DMS153 (cell line): ENCODE data around the gene KTI12.
A peak's percentile ranks its signal among the peaks of the same experiment; 100 is the strongest.
"Not testable (repeated sequence)": the region's sequence is repeated elsewhere in the genome, so short reads cannot be mapped to it uniquely, and the experiment has no call there.

Experiments
- DNase-seq: peaks from one replicate; lab custom pipeline; 2025; lab: John Stamatoyannopoulos, UW

The KTI12 gene

DNA sequence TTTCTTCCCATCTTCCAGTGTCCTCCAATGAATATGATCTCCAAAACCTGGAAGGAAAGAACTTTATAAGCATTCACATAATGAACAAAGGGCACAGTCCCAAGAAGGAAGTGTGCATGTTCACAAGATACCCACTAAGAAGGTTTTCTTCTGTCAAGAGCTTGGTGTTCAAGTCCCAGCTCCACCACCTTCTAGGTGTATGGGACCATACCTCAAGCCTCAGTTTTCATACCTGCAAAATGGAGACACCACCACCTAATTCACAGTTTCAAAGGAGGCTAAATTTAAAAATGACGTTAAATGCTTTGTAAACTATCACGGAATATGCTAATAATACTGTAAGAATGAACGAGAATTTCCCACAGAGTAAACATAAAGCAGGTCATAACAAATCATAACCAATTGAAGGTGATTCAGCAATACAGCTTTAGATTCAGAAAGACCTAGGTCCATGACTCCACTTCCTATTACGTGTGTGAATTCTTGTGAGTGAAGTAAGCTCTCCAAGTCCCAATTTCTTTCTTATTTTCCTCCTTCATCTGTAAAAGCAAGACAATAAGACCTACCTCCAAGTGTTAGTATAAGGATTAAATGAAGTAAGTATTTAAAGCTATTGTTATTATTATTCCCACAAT is 8.1 kb upstream of the KTI12 start:
- no peak for DNase-seq

DNA sequence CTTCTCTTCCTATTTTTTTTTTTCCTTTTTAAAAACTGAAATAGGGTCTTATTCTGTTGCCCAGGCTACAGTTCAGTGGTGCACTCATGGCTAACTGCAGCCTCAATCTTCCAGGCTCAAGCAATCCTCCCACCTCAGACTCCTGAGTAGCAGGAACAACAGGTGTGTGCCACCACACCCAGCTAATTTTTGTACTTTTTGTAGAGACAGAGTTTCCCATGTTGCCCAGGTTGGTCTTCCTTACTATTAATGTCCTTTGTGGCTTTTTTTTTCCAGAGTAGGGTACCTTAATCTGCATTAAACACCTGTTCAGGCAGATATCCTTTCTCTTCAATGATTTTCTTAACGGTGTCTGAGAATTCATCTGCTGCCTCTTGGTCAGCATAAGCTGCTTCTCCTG is 4.3 kb upstream of the KTI12 start:
- DNase-seq, result no peak

DNA sequence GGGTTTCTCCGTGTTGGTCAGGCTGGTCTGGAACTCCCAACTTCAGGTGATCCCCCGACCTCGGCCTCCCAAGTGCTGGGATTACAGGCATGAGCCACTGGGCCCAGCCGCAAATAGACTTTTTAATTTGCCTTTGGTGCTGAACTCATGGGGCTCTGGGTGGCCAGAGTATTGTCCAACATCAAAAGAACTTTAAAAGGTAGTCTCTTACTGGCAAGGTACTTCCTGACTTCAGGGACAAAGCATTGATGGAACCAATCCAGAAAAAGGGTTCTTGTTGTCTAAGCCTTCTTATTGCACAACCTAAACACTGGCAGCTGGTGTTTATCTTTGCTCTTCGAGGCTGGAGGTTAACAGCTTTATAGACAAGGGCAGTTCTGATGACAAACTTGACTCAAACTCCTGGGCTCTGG is 3.8 kb upstream of the KTI12 start:
- peak; percentile 51 for DNase-seq

DNA sequence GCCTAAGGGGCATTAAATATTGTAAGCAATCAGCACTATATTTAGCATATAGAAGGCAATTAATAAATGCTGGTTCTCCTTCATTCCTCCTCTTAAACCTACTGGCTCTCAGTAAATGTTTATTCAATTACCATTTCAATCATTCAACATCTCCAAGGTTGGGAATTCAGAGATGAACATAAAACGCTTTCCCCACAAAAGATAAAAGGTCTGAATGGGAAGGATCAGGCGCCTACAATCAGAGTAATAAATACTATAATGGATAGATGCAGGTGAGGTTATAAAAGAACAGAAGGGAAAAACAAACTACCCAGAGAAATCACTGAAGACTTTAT is 407 bp upstream of the KTI12 start:
- DNase-seq, result no peak

DNA sequence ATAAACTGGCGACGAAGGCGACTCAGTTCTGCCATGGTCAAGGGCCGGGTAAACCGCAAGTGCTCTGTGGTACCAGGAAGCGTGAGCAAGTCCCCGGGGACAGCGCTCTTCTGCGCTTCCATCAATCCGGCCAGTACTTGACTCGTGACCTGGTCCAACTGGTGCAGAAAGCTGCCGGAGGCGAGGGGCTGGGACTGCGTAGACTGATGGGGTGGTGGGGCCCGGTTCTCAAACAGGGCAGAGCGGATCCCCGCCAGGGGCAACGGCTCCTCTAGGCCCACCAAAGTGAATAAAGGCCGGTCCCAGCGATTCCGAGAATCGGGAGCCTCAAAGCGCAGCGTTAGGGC is 852 bp downstream of the KTI12 start:
- DNase-seq, result no peak

DNA sequence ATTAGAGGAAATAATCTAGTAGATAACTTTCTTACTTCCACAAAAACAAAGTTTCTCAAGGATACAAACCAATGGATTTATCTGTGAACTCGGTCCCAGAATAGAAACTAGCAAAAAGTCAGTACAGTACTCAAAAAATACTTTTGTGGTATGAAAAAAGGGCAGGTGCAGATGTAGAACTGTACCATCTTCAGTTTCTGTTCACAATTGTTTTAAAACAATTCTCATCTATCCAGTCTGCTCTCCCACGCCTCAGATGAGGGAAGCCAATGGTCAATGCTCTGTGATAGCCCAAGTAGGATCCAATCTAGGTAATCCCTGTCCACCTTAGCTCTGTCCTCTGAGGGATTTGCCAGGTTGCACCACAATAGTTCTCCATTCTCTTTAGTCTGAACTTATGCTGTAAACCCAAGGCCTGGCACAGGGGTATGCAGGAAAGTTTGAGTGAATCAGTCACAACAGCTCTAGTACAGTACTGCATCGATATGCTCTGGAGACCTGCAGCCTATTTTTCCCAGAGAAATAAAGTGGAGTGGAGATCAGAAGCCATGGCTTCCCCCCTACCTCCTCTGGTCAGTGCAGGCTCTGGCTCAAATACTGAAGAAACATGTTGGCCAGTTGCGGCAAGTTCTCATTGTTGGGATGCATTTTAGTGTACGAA is 1.4 kb downstream of the KTI12 start:
- no peak for DNase-seq

DNA sequence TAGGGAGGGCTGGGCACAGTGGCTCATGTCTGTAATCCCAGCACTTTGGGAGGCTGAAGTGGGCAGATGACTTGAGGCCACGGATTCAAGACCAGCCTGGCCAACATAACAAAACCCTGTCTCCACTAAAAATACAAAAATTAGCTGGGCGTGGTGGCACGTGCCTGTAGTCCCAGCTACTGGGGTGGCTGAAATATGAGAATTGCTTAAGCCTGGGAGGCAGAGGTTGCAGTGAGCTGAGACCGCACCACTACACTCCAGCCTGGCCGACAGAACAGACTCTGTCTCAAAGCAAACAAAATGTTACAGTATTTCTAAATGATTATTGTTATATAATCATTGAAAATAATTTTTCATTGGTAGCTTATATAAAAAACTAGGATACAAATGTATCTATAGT is 4.8 kb downstream of the KTI12 start:
- DNase-seq, result not testable (repeated sequence)

DNA sequence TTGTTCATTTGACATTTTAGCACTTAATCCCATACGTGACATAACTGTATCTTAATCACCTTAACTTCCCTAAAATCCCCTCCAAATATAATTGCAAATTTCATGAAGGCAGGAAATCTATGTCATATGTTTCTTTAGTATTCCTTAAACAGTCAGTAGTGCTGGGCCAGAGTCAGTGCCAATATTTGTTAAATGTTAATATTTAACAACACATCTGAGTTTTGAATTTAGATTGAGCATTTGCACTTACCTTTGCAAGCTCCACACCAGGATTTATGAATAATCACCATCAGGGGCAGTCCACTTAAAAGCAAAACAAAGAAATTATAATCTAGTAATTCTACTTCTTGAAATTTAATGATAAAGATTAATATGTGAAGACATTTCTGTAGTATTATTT is 5.3 kb downstream of the KTI12 start:
- no peak for DNase-seq

DNA sequence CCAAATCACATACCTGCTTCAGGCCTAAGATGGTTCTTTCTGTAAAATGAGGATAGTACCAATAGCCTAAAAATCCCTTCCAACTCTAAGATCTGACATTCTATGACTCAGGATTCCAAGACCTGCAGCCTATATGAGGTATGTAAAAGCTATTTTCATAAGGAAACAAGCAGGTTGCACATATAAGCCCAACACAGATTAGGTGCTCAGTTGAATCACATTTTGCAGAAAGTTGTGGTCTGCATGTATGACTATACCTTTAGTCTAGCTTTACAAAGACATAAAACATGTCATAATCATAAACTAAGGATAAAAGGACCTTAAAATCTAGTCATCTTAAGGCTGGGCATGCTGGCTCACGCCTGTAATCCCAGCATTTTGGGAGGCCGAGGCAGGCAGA is 7.3 kb downstream of the KTI12 start:
- DNase-seq, result no peak

DNA sequence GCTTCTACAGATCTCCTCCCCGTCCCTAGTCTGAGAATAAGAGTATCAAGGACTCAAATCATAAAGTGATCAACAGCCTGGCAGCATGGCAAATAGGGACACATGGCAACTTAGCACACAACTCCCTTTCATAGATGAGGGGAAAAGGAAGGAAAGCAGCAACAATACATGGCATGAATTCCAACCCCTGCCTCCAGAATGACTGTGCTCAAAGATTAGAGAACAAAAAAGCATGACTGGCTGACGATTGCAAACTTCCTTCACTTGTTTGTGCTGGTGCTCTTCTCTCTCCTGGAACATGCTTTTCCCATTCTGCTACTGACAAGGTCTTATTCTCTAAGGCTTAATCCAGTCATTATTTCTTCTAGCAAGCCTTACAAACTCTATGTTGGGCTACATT is 11.5 kb downstream of the KTI12 start:
- DNase-seq, result no peak

DNA sequence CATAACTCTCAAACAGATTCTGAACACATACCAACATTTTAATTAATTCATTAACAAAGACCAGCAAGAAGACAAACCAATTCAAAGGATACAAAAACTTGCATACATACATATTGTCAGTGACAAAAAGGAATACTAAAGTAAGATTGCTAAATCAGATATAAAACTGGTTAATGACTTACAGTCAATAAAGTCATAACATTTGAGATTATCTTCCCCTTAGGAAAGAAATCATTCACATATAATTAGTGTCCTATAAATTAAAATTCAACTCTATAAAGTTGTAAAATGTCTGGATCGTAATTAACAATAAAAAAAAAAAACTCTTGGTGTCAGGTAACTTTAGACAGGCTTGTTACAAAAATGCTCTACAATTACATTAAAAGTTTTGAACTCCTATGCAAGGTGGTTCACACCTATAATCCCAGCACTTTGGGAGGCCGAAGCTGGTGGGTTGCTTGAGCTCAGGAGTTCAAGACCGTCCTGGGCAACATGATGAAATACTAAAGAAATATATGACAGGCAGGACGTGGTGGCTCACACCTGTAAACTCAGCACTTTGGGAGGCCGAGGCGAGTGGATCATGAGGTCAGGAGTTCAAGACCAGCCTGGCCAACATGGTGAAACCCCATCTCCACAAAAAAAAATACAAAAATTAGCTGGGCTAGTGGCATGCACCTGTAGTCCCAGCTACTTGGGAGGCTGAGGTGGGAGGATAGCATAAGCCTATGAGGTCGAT is 25.4 kb downstream of the KTI12 start:
- DNase-seq, result no peak

DNA sequence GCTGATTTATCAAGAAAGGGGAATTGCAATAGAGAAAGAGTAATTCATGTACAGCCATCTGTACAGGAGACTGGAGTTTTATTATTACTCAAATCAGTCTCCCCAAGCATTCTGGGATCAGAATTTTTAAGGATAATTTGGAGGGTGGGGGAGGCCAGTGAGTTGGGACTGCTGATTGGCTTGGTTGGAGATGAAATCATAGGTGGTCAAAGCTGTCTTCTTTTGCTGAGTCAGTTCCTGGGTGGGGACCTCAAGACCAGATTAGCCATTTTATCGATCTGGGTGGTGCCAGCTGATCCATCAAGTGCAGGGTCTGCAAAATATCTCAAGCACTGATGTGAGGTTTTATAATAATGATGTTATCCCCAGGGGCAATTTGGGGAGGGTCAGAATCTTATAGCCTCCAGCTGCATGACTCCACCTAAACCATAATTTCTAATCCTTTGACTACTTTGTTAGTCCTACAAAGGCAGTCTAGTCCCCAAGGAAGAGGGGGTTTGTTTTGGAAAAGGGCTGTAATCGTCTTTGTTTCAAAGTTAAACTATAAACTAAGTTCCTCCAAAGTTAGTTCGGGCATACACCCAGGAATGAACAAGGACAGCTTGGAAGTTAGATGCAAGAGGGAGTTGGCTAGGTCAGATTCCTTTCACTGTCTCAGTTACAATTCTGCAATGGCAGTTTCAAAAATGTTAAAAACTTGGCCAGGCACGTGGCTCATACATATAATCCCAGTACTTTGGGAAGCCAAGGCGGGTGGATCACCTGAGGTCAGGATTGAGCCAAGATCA is 26.2 kb downstream of the KTI12 start:
- no peak for DNase-seq

DNA sequence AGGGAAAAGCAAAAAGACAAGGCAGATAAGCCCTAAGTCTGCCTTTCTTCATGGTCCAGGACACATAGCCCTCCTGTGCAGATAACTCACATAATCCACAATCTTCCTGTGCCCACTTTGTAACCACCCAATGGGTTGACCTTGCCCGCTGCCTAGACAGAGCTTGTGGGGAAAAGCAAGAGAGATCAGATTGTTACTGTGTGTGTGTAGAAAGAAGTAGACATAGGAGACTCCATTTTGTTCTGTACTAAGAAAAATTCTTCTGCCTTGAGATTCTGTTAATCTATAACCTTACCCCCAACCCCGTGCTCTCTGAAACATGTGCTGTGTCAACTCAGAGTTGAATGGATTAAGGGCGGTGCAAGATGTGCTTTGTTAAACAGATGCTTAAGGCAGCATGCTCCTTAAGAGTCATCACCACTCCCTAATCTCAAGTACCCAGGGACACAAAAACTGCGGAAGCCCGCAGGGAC is 27.5 kb downstream of the KTI12 start:
- not testable (repeated sequence) for DNase-seq

DNA sequence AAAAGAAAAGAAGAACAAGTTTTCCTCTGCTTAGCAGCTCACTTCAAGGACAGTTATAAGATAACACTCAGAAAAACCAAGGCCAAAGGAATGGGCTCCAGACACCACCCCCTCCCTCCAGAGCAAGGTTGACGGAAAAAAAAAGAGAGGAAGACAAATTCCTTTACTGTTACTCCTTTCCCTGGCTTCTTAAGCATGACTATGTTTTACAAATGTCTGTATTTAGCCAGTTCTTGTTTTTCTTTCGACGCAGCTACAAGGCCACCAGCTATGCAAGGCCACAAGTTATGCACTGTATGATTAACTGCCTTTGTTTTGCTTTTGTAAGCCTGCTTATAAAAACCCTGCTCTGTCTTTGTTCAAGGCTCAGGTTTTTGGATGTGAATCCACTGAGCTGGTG is 28.1 kb downstream of the KTI12 start:
- not testable (repeated sequence) for DNase-seq

DNA sequence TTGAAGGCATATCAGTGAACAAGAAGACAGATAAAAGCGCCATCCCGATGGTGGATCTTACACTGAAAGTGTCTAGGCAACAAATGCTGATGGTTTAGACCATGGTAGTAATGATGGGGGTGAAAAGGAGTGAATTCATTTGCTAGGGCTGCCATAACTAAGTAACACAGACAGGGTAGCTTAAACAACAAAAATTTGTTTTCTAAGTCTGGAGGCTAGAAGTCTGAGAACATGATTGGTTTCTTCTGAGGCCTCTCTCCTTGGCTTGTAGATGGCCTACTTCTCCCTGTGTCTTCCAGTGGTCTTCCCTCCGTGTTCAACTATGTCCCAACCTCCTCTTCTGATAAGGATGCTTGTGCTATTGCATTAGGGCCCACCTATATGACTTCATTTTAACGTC is 29.7 kb downstream of the KTI12 start:
- no peak for DNase-seq

DNA sequence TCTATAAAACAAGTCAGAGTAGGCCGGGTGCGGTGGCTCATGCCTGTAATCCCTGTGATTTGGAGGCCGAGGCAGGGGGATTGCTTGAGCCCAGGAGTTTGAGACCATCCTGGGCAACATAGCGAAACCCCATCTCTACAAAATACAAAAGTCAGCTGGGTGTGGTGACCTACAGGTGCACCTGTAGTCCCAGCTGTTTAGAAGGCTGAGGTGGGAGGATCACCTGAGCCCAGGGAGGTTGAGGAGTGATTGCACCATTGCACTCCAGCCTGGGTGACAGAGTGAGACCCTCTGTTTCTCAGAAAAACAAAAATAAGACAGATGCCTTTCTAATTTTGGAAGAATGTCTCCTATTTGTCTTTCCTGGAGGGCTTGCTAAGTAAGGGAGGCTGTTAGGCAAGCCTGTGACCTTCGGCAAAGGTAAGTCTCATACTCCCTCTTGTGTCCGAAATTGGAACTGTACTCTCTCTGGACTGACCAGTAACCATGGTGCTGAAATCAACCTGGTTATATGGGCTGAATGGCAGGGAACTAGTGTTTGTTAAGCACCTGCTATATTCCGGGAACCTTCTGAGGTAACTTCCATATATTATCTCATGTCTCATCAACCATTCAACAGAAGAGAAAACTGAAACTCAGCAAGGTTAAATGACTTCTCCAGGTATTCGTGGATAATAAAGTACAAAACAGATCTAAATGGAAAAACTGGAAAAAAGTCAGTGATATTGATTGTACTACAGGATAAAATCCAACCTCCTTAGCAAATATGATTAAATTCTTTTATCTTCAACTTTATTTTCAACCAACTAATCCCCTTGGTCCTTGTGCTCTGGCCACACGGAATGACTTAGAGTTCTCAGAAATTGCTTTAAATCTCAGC is 31.3 kb downstream of the KTI12 start:
- peak; percentile 81 for DNase-seq

DNA sequence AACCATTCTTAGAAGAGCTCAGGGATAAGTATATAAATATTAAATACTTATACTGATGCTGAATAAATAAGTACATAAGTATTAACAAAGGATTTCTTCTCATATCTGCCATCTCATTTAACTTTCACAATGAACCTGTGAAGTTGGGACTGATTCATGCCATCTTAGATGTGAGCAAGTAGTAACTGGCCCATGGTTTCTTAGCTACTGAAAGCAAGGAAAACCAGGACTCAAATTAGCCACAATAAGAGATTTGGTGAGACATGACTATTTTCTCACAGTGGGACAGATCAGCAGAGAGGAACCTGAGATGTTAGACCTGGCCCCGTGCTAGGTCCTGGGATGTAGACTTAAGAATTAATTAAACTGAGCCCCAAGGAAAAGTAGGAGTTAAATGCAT is 34.9 kb downstream of the KTI12 start:
- no peak for DNase-seq

DNA sequence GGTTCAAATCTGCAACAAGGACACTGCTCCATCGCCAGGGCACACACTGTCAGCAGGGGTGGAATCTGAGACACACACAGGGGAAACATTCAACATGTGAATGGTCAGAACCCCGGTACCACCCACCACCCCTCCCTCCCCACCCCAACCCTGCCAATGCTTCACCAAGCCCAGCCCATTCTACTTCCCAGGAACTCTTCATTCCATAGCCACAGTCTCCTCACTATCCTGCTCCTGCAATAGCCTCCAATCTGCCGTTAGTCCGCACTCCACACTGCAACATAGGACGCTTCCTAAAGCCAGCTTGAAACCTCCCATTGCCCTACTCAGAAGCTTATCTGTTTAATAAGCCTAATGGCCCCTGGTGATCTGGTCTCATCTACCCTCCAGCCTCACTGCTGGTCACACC is 35.6 kb downstream of the KTI12 start:
- no peak for DNase-seq

DNA sequence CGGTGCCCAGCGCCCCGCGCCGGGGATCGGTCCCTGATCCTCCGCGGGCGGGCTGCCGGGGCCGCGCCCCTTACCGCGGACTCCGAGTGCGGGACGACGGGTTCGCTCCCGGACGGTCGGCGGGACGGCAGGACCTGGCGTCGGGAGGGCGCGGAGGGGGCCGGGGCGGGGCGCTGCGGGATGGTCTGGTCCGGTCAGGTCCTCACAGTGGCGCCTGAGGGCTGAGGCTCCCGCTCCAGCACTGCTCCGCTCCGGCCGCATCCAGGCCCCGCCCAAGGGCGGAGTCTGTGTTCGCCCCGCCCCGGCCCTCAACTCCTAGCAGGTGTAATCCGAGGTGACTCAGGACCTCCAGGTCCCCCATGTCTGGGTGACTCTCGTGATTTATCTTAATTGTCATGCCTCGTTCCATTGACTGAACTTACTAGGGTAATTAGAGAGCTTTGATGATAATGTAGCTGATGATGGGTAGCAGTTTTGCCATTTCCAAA is 43.1 kb downstream of the KTI12 start, which contains the start of gene RAB3B:
TSS of gene RAB3B (minus strand) at position 223 of the 488 bp plus-strand sequence. CDS start 13,583 bp downstream, outside the sequence.
- DNase-seq, result peak; percentile 70

DNA sequence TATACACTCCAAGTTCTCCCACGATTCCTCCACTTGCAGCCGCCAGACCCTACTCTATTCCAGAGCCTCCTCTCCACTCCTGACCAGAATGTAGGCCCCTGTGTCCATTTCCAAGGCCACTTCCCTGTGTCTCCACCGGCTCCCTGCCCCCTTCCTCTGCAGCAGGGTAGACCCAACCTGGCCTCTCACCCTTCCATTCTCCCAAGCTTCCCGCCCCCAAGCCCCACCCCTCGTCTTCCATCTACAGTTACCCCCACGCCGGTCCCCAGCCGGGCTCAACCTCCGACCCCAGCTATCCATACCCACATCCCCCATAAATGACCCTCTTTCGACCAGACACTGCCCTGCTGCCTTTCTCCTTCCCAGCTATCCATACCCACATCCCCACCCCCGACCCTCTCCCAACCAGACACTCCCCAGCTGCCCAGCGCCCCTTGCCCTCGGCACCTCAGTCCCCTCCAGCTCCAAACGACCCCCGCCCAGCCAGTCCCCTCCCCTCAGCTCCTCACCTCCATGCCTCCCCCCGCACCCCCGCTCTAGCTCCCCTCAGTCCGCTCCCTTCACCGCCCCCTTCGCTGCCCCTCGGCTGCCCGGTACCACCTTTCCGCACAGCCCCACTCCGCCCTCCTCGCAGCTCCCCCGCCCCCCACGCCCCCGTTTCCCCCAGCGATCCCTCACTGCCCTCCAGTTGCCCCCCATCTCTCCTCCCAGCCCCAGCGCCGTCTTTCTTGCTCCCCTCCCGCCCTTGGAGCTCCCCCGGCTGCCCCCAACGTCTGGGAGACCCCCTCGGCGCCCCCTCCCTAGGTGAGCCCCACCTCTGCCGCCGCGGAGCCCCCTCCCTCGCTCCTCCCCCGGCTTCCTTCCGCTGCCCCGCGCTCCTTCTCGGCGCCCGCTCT is 43.8 kb downstream of the KTI12 start:
- no peak for DNase-seq
